ENCODE results near the gene EPHA6.

The EPHA6 gene

GRCh38 chr3:97705764-97706163, 891.4 kb downstream of the EPHA6 start:
- no peaks in the 10 kb centered on the region for H3K36me3 ChIP-seq (ENCODE audit: control insufficient read depth, insufficient read depth, low read length, severe bottlenecking)

GRCh38 chr3:97706226-97706625, 891.8 kb downstream of the EPHA6 start:
- Histone ChIP-seq H3K9ac (ENCODE audit: low read length) (no peak overlapping the region), H3K27me3 (replicated peaks; ENCODE audit: control insufficient read depth, insufficient read depth, low read length) (no peaks in the 10 kb centered on the region), H3K4me3 (ENCODE audit: low read length) (no peak overlapping the region), H3K9me3 (ENCODE audit: control insufficient read depth, low read length) (no peaks in the 10 kb centered on the region), H3K36me3 (ENCODE audit: control insufficient read depth, insufficient read depth, low read length, severe bottlenecking) (no peaks in the 10 kb centered on the region), H3K4me1 (ENCODE audit: control insufficient read depth, insufficient read depth, low read length) (peaks cover 2% of the 10 kb centered on the region)
- no peak for DNase-seq (ENCODE audit: low read depth)

More at GRCh38 chr3:97705764-97706163, 891.4 kb downstream of the EPHA6 start:
- Histone ChIP-seq H3K9ac (ENCODE audit: low read length) (no peak overlapping the region), H3K9me3 (ENCODE audit: control insufficient read depth, low read length) (no peaks in the 10 kb centered on the region), H3K4me1 (ENCODE audit: control insufficient read depth, insufficient read depth, low read length) (peaks cover 2% of the 10 kb centered on the region), H3K27me3 (replicated peaks; ENCODE audit: control insufficient read depth, insufficient read depth, low read length) (no peaks in the 10 kb centered on the region), H3K4me3 (ENCODE audit: low read length) (no peak overlapping the region)
- no peak for DNase-seq (ENCODE audit: low read depth)

- Histone ChIP-seq H3K4me1 (ENCODE audit: control insufficient read depth, insufficient read depth, low read length) (peaks cover 8% of the 10 kb centered on the region), H3K27me3 (replicated peaks; ENCODE audit: control insufficient read depth, insufficient read depth, low read length) (no peaks in the 10 kb centered on the region), H3K36me3 (ENCODE audit: control insufficient read depth, insufficient read depth, low read length, severe bottlenecking) (no peaks in the 10 kb centered on the region), H3K9ac (ENCODE audit: low read length) (no peak overlapping the region), H3K9me3 (ENCODE audit: control insufficient read depth, low read length) (no peaks in the 10 kb centered on the region), H3K4me3 (ENCODE audit: low read length) (no peak overlapping the region)
- no peak for DNase-seq (ENCODE audit: low read depth)
These were observed 897.3 kb downstream of the EPHA6 start for GRCh38 chr3:97711654-97712053.

GRCh38 chr3:97712919-97713318, 898.5 kb downstream of the EPHA6 start:
- Histone ChIP-seq H3K9me3 (ENCODE audit: control insufficient read depth, low read length) (no peaks in the 10 kb centered on the region), H3K36me3 (ENCODE audit: control insufficient read depth, insufficient read depth, low read length, severe bottlenecking) (no peaks in the 10 kb centered on the region), H3K4me3 (ENCODE audit: low read length) (no peak overlapping the region), H3K27me3 (replicated peaks; ENCODE audit: control insufficient read depth, insufficient read depth, low read length) (no peaks in the 10 kb centered on the region), H3K4me1 (ENCODE audit: control insufficient read depth, insufficient read depth, low read length) (peaks cover 8% of the 10 kb centered on the region), H3K9ac (ENCODE audit: low read length) (no peak overlapping the region)
- DNase-seq (ENCODE audit: low read depth): no peak

- H3K4me3 ChIP-seq (ENCODE audit: low read length): no peak overlapping the region
- H3K4me1 ChIP-seq (ENCODE audit: control insufficient read depth, insufficient read depth, low read length): peaks cover 8% of the 10 kb centered on the region
- DNase-seq (ENCODE audit: low read depth): no peak
- H3K9me3 ChIP-seq (ENCODE audit: control insufficient read depth, low read length): no peaks in the 10 kb centered on the region
- no peaks in the 10 kb centered on the region for H3K36me3 ChIP-seq (ENCODE audit: control insufficient read depth, insufficient read depth, low read length, severe bottlenecking)
- no peaks in the 10 kb centered on the region for H3K27me3 ChIP-seq (replicated peaks; ENCODE audit: control insufficient read depth, insufficient read depth, low read length)
- no peak overlapping the region for H3K9ac ChIP-seq (ENCODE audit: low read length)
These were observed 899.2 kb downstream of the EPHA6 start for GRCh38 chr3:97713634-97714033.

- DNase-seq (ENCODE audit: low read depth): peak; percentile 92
- H3K4me1 ChIP-seq (ENCODE audit: control insufficient read depth, insufficient read depth, low read length): peaks cover 19% of the 10 kb centered on the region
- no peaks in the 10 kb centered on the region for H3K27me3 ChIP-seq (replicated peaks; ENCODE audit: control insufficient read depth, insufficient read depth, low read length)
- H3K4me3 ChIP-seq (ENCODE audit: low read length): peak overlapping the region; percentile 48
- no peak overlapping the region for H3K9ac ChIP-seq (ENCODE audit: low read length)
- H3K9me3 ChIP-seq (ENCODE audit: control insufficient read depth, low read length): no peaks in the 10 kb centered on the region
- no peaks in the 10 kb centered on the region for H3K36me3 ChIP-seq (ENCODE audit: control insufficient read depth, insufficient read depth, low read length, severe bottlenecking)
These were observed 904.9 kb downstream of the EPHA6 start for GRCh38 chr3:97719156-97719821.

- no peaks in the 10 kb centered on the region for H3K9me3 ChIP-seq (ENCODE audit: control insufficient read depth, low read length)
- H3K36me3 ChIP-seq (ENCODE audit: control insufficient read depth, insufficient read depth, low read length, severe bottlenecking): no peaks in the 10 kb centered on the region
- peak; percentile 59 for DNase-seq (ENCODE audit: low read depth)
- no peak overlapping the region for H3K9ac ChIP-seq (ENCODE audit: low read length)
- H3K4me3 ChIP-seq (ENCODE audit: low read length): no peak overlapping the region
- peaks cover 24% of the 10 kb centered on the region for H3K4me1 ChIP-seq (ENCODE audit: control insufficient read depth, insufficient read depth, low read length)
- H3K27me3 ChIP-seq (replicated peaks; ENCODE audit: control insufficient read depth, insufficient read depth, low read length): no peaks in the 10 kb centered on the region
These were observed 906.0 kb downstream of the EPHA6 start for GRCh38 chr3:97720417-97720816.

GRCh38 chr3:97721446-97721845, 907.1 kb downstream of the EPHA6 start:
- Histone ChIP-seq H3K27me3 (replicated peaks; ENCODE audit: control insufficient read depth, insufficient read depth, low read length) (no peaks in the 10 kb centered on the region), H3K4me1 (ENCODE audit: control insufficient read depth, insufficient read depth, low read length) (peaks cover 28% of the 10 kb centered on the region)
- no peak for DNase-seq (ENCODE audit: low read depth)

GRCh38 chr3:97736928-97737327, 922.5 kb downstream of the EPHA6 start:
- no peak for DNase-seq (ENCODE audit: low read depth)
- H3K4me1 ChIP-seq (ENCODE audit: control insufficient read depth, insufficient read depth, low read length): peaks cover 8% of the 10 kb centered on the region

More at GRCh38 chr3:97721446-97721845, 907.1 kb downstream of the EPHA6 start:
- Histone ChIP-seq H3K4me3 (ENCODE audit: low read length) (no peak overlapping the region), H3K9ac (ENCODE audit: low read length) (no peak overlapping the region), H3K36me3 (ENCODE audit: control insufficient read depth, insufficient read depth, low read length, severe bottlenecking) (no peaks in the 10 kb centered on the region), H3K9me3 (ENCODE audit: control insufficient read depth, low read length) (no peaks in the 10 kb centered on the region)

GRCh38 chr3:97738761-97739160, 924.4 kb downstream of the EPHA6 start:
- no peak overlapping the region for H3K4me3 ChIP-seq (ENCODE audit: low read length)
- H3K4me1 ChIP-seq (ENCODE audit: control insufficient read depth, insufficient read depth, low read length): no peaks in the 10 kb centered on the region
- H3K9me3 ChIP-seq (ENCODE audit: control insufficient read depth, low read length): no peaks in the 10 kb centered on the region
- no peak overlapping the region for H3K9ac ChIP-seq (ENCODE audit: low read length)
- no peaks in the 10 kb centered on the region for H3K36me3 ChIP-seq (ENCODE audit: control insufficient read depth, insufficient read depth, low read length, severe bottlenecking)
- H3K27me3 ChIP-seq (replicated peaks; ENCODE audit: control insufficient read depth, insufficient read depth, low read length): no peaks in the 10 kb centered on the region
- no peak for DNase-seq (ENCODE audit: low read depth)

More at GRCh38 chr3:97736928-97737327, 922.5 kb downstream of the EPHA6 start:
- no peaks in the 10 kb centered on the region for H3K27me3 ChIP-seq (replicated peaks; ENCODE audit: control insufficient read depth, insufficient read depth, low read length)
- no peak overlapping the region for H3K9ac ChIP-seq (ENCODE audit: low read length)
- H3K36me3 ChIP-seq (ENCODE audit: control insufficient read depth, insufficient read depth, low read length, severe bottlenecking): no peaks in the 10 kb centered on the region
- no peak overlapping the region for H3K4me3 ChIP-seq (ENCODE audit: low read length)
- no peaks in the 10 kb centered on the region for H3K9me3 ChIP-seq (ENCODE audit: control insufficient read depth, low read length)

- DNase-seq (ENCODE audit: low read depth): no peak
- Histone ChIP-seq H3K27me3 (replicated peaks; ENCODE audit: control insufficient read depth, insufficient read depth, low read length) (no peaks in the 10 kb centered on the region), H3K4me1 (ENCODE audit: control insufficient read depth, insufficient read depth, low read length) (no peaks in the 10 kb centered on the region), H3K9me3 (ENCODE audit: control insufficient read depth, low read length) (no peaks in the 10 kb centered on the region), H3K4me3 (ENCODE audit: low read length) (no peak overlapping the region), H3K36me3 (ENCODE audit: control insufficient read depth, insufficient read depth, low read length, severe bottlenecking) (no peaks in the 10 kb centered on the region), H3K9ac (ENCODE audit: low read length) (no peak overlapping the region)
These were observed 927.6 kb downstream of the EPHA6 start for GRCh38 chr3:97742036-97742435.

GRCh38 chr3:97744289-97744688, 929.9 kb downstream of the EPHA6 start:
- no peak overlapping the region for H3K9ac ChIP-seq (ENCODE audit: low read length)
- H3K9me3 ChIP-seq (ENCODE audit: control insufficient read depth, low read length): no peaks in the 10 kb centered on the region
- H3K27me3 ChIP-seq (replicated peaks; ENCODE audit: control insufficient read depth, insufficient read depth, low read length): no peaks in the 10 kb centered on the region
- no peaks in the 10 kb centered on the region for H3K4me1 ChIP-seq (ENCODE audit: control insufficient read depth, insufficient read depth, low read length)
- H3K36me3 ChIP-seq (ENCODE audit: control insufficient read depth, insufficient read depth, low read length, severe bottlenecking): no peaks in the 10 kb centered on the region
- no peak overlapping the region for H3K4me3 ChIP-seq (ENCODE audit: low read length)
- no peak for DNase-seq (ENCODE audit: low read depth)

Data from adipocyte (in vitro differentiated cells).